Endometrial microvascular endothelial cells (primary cell): ENCODE data around the gene ZFP42. TPM values are rescaled to one million over a fixed set of nuclear protein-coding genes. Genes with fewer than 3 reads are reported as not detected.
"Not testable (repeated sequence)": the region's sequence is repeated elsewhere in the genome, so short reads cannot be mapped to it uniquely, and the experiment has no call there.

Source experiments
- in situ Hi-C: cut with HindIII; loops from 2 replicates; pipeline ENCODE4 v1.10.0; 2017; ENCODE audit warnings: low sequenced_read_pairs, low pct_unique_long_range_greater_than_20kb; ENCODE audit errors: inconsistent ontology term
- total RNA-seq: library from RNA; depleted of rRNA; stranded (reverse); fragments of >200 nt; gene quantifications from one replicate; pipeline ENCODE4 v1.2.3, GENCODE V29; 2015; ENCODE audit errors: inconsistent ontology term

Gene ZFP42
- 0.93 TPM for total RNA-seq

DNA sequence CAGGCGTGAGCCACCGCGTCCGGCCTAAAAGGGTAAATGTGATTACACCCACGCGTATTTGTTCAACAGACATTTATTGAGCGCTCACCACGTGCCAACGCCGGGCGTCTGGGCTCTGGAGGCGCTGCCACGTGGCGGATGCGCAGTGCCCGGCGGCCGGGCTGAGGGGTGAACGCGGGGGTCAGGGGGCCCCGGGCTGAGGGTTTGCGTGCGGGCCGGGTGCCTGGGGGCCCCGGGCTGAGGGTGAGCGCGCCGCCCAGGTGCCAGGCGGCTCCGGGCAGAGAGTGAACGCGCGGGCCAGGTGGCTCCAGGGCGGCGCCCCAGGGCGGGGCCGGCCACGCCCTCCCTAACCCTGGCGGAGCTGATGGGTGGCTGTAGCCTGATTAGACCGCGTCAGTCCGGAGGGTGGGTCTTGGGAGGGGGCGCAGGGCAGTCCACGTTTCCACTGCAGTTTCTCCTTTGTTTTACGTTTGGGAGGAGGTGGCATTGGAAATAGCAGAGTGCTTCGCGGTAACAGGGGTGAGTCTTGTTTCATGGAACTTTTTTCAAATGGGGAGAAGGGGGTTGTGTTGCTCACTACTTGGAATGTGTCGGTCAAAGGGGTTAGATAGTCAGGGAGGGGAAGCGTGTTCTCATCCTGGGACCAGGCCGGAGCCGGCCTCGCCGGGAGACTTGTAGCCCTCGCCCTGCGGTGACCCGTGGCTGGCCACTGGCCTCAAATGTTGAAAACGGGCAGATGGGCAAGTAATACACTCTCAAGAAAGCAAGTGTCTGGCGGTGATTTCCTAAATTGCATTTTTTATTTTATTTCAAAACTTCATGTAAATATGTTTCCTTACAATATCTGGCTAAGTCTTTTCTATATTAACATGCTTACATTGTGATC, at the start of gene ZFP42:
ZFP42 (plus strand) TSS at position 450 of the 886 bp plus-strand sequence. CDS start 7,037 bp downstream, outside the sequence.
- in situ Hi-C loops, result no loop called here

DNA sequence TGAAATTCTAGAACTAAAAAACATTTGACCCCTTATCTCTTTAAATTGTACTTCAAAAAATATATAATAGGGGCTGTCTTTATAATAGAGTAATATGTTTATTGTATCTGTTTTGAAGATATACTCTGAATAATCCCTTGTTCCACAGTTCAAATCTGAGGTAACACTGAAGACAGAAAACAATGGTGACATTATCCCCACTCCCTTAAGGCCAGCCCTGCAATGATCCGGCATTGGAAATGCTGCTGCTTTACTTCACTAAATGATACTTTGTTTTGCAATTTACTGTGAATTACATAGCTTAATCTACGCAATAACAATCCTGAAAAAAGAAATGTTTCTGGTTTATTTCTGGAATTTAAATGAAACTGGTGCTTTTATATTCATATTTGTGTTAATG, 34.4 kb upstream of the ZFP42 start:
- in situ Hi-C loops, result no loop called here

DNA sequence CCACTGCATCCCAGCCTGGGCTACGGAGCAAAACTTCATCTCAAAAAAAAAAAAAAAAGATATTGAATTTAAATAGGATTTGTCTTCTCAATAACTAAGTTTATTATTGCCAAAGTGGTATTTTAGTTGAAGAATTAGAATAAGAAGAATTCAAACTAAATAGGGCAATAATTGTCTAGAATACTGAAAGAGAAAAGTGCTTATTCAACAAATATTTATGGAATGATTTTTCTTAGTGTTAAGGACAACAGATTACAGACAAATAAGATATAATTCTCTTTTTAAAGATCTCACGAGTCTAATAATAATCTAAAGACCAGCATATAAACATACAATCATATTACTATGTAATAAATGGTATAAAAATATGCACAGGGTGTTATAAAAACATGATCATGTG, 33.6 kb upstream of the ZFP42 start:
- in situ Hi-C loops, result no loop called here

DNA sequence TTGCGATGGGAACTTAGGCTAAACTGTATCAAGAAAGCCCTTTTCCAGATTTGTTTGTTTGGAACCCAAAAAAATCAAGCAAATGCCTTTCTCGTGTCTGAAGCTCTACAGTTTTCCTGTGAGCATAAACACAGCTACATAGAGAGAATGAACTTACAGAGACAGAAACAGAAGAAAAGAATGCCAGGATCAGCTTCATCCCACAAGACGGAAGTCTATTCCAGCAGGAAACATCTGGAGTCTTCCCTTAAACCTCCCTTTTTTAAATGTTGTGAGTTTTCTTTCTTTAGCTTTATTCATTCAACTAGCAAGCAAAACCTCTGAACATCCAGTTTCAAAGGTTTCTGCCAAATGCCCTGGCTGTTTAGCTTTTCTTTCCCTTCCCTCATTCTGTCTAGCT, 32.6 kb upstream of the ZFP42 start:
- in situ Hi-C loops, result no loop called here

DNA sequence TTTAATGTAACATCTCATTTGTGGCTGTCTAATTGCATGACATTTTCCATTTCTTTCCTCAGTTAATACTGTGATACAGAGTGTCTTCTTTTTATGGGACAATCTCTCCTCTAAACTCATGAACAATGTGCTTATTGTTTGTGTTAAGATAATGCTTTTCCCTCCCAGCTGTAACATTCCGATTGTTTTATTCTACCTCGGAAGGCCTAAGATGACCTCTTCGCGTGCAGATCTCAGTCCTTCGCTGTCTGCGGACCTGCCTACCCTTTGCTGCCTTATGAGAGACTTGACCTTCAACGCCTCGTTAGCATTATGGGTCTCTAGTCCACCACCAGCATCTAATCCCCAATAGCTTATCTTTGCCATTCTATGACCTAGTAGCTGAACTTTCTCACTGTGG, 29.8 kb upstream of the ZFP42 start:
- in situ Hi-C loops, result no loop called here

DNA sequence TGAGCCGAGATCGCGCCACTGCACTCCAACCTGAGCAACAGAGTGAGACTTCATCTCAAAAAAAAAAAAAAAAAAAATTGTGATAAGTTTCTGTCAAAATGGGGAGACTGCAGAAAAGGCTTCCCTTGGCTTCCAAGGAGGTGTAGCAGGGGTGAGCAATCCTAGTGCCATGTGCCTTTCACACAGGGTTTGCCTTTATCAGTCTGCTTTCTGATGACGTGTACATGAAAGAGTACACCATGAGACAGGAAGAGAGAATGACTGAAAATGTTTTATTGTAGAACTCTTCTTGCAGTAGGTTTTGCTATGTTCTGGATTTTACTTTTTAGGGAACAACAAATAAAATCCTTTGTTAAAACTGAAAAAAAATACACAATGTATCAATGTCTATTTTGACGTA, 23.4 kb upstream of the ZFP42 start:
- in situ Hi-C loops, result no loop called here

DNA sequence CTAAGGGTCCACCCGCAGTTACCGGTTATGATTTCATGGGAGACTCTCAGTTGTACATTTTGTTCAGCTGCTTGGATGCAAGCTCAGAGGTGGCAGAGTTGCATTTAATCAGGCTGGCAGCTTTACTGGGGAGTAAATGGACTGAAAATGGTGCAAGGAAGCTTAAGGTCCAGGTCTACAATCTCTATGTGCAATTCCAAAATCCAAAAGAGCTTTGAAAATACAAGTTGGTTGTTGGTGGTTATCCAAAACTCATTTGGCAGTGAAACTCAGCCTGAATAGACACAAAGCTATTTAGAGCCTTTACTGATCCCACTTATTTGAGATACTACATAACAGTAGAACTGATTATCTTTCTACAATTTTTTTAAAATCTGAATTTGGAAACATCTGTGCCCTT, 11.8 kb upstream of the ZFP42 start:
- in situ Hi-C loops, result no loop called here

DNA sequence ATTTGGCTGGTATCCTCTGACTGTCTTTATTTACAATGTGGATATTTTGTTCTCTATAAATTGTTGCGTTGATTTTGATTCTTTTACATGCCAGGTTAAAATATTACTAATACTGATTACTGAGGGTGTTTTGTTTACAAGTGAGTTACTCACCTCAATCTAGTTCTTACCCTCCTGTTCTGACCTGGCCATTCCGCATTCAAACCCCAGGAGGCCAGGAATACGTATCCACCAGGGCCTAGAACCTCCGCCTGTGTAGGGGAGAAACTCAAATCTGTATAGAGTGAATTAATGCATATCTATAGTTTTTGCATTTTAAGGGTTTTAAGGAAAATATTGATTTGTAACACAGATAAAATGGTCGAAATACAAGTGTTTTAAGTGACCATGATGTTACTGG, 2.6 kb upstream of the ZFP42 start:
- in situ Hi-C loops, result no loop called here

DNA sequence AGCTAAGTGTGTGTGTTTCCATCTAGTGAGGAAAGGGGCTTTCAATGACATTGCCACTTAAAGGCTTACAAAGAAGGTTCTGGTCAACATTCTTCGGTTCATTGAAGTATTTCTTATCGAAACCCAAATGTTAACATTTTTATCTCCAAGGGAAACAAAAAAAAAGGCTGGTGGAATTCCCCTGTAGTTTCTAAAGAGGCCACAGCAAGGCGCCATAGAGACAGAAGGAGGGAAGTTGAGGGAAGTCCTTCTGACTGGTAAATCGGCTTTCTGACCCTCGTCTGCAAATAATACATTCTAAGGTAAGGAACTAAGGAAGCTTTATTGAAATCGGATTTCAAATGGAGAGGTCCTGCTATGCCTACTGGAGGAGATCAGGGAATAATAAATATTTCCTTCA, 1.7 kb upstream of the ZFP42 start:
- in situ Hi-C loops, result no loop called here

DNA sequence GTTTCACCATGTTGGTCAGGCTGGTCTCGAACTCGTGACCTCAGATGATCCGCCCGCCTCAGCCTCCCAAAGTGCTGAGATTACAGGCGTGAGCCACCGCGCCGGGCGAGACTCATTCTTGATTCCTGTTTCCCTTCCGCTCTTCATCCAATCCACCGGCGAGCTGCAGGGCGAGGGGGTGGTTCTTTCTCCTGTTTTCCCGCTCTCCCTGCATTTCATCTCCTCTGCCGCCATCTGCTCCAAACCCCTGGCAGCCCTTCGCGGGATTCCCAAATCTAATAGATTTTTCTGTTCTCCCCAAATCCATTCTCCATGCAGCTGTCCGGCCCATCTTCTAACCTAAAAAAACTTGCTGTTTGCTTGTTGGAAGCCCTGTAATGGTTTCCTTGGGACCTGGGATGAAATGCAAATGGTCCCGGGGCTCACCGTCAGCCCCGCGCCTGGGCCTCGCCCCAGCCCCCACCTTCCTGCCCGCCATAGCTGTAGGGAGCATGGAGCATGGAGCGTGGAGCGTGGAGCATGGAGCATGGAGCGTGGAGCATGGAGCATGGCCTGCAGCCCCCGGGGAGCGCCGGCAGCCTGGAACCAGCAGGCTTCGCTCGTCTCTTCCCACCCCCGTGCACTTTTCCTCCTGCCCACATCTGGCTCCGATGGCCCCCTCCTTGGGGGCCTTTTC, 1.1 kb downstream of the ZFP42 start:
- in situ Hi-C loops, result no loop called here

DNA sequence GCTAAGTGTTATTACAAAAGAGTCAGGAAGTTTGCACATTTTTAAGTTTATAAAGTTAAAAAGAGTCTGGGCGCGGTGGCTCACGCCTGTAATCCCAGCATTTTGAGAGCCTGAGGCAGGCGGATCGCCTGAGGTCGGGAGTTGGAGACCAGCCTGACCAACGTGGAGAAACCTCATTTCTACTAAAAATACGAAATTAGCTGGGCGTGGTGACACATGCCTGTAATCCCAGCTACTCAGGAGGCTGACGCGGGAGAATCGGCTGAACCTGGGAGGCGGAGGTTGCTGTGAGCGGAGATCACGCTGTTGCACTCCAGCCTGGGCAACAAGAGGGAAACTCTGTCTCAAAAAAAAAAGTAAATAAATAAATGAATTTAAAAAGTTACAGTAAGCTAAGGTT, 2.4 kb downstream of the ZFP42 start:
- in situ Hi-C loops, result not testable (repeated sequence)

DNA sequence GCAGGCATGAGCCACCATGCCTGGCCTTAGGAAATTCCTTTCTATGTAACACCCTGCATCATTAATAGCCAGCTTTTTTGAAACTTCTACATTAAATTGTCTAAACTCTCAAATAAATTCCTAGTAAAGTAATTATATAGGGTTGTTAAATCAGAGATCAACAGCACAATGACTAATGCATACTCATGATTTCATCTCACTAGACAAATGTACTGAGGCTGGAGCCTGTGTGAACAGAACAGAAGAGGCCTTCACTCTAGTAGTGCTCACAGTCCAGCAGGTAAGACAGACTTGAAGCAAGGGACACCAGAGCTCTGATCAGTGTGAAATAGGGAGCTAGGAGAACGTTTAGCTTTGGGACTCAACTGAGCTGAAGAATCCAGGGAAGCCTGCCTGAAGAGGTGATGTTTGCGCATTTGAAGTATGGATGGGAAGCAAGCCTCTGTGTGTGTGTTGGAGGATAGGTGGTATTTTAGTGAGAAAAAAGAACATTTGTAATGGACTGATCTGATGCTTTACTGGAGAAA, 3.9 kb downstream of the ZFP42 start:
- in situ Hi-C loops, result no loop called here

DNA sequence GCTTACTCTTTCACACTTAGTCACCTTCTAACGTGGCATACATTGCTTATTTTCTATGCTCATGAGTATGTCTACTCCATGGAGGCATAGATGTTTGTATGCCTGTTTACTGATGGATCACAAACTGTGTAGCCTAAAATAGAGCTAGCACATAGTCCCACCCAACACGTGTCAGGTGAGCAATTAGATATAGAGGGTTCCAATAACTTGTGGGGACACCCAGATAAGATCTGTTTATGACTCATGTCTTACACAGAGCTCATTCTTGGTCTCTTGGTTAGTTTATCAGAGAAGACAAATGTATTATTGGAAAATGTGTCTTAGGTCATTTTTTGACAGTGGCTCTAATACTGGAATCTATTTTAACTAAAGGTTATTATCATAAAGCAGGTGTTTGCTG, 6.8 kb downstream of the ZFP42 start:
- in situ Hi-C loops, result no loop called here

DNA sequence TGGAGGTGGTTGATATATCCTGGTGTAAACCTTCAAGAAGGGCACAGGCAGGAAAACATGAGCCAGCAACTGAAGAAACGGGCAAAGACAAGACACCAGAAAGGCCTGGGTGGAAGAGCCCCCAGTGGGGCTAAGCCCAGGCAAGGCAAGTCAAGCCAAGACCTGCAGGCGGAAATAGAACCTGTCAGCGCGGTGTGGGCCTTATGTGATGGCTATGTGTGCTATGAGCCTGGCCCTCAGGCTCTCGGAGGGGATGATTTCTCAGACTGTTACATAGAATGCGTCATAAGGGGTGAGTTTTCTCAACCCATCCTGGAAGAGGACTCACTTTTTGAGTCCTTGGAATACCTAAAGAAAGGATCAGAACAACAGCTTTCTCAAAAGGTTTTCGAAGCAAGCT, 7.2 kb downstream of the ZFP42 start:
- in situ Hi-C loops, result no loop called here

DNA sequence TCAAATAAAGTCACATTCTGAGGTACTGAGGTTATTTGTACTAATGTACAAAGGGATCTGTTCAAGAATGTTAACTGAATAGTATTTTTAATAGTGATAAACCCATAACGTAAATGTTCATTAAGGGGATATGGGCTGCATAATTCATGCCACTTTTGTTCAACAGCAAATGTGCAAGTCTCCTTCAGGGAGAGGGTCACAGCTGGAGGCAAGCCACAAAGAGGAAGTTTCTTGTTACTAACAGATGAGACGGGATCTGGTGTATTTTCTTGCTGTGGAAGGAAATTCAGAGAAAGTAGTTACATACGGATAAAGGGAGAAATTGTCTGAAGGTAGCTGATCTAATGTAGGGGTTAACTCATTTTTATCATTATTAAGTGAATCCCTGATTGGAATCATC, 10.0 kb downstream of the ZFP42 start:
- in situ Hi-C loops, result no loop called here

DNA sequence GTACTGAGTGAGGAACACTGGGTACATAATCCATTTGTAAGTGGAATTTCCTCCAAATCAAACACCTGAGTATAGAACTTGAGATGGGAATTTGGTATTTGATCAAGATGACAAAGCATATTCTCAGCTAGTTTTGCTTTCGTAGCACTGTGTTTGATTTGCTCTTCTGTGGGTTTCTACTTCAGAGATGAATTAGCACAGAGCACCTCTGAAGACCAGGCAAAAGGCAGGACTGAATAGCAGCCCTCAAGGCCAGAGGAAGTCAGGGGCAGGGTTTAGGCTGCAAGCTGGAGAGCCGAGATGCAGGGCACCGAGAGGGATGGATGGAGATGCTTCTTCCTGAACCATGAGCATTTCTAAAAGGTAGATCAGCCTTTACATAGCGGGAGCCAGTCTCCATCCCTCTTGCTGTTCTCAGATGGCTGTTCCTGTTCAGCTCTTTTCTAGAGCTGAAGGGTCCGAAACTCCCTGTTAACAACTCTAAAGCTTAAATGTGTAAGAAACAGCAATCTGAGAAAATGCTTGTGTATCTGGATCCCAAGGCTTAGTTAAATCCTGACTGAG, 10.8 kb downstream of the ZFP42 start:
- in situ Hi-C loops, result no loop called here

DNA sequence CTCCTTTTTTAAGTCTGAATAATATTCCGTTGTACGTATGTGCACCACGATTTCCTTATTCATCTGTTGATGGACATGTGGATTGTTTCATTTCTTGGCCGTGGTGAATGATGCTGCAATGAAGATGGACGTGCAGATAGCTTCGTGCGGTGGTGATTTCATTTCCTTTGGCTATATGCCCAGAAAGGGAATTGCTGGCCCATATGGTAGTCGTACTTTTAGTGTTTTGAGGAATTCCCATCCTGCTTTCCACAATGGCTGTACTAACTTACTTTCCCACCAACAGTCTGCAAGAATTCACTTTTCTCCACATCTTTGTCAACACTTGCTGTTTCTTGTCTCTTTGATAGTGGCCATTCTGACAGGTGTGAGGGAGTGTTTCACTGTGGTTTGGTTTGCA, 12.8 kb downstream of the ZFP42 start:
- in situ Hi-C loops, result no loop called here

DNA sequence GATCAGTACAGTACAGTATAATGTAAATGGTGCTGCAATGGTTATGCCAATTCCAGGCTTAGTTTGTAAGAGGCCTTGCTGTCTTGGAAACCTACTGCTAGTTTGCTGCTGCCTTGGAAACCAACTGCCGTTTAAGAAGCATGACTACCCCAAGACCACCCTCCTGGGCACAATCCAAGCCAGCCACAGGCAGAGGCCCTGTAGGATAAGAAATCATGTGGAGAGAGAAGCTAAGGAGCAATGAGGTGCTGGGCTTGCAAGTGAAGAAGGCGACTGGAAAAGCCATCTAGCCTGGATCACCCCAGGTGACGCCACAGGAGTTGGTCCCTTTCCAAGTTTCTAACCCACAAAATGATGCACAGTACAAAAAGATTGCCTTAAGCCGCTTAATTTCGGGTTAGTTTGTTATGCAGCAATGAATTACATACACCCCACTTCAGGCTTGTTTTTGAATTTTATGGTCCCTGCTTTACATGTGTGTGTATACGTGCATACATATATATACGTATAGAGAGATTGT, 16.9 kb downstream of the ZFP42 start:
- in situ Hi-C loops, result no loop called here

DNA sequence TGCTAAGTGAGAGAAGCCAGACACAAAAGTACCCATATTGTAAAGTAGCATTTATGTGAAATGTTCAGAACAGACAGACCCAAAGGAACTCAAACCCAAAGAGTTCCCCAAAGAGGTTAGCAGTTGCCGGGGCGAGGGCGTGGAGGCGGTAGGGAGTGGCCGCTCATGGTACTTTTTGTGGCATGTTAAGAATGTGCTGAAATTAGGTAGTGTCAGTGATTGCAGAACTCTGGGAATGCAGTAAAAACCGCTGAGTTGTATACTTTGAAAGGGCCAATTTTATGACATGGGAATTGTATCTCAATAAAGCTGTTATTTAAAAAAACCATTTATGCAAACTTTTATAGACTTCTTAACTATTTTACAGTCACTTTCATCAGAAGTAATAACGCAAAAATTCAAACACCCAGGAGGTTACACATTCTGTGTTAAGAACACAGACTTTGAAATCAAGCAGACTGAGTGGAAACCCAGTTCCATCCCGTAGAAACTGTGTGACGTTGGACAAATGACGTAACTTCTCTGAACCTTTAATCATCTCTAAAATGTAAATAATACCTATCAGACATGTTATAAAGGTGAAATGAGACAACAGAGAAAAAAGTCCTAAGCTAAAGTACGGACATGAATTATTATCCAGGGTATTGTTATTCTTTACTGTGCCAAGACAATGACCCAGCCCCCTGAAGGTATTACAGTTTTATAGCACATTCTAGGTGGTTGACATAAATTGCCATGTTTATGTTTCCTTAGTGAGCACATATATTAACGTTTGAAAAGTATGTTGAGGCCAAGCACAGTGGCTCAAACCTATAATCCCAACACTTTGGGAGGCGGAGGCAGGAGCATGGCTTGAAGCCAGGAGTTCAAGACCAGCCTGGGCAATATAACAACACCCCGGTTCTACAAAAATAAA, 19.7 kb downstream of the ZFP42 start:
- in situ Hi-C loops, result no loop called here
